Keratinocyte (primary cell): ENCODE results near the gene PHLPP1.

ENCODE experiments used
- EZH2 ChIP-seq: IDR thresholded peaks from one replicate; pipeline ENCODE4 v1.6.1; 2012; ENCODE audit warnings: inconsistent platforms, mild to moderate bottlenecking, low read length, moderate library complexity
- TF ChIP-seq, protein P1 (sequence below), 3 experiments: IDR thresholded peaks in 1 of 3; conservative IDR thresholded peaks in 1 of 3; optimal IDR thresholded peaks in 1 of 3; 2 replicates in 2 of 3; 3 replicates in 1 of 3; pipeline versions ENCODE3 to v1.5.1; 2011; ENCODE audit warnings: low read length in 3 of 3, mild to moderate bottlenecking in 3 of 3, moderate library complexity in 2 of 3, control low read depth in 1 of 3, inconsistent platforms in 1 of 3; ENCODE audit not compliant: insufficient read depth in 2 of 3; ENCODE audit errors: extremely low read depth in 1 of 3

DNA sequence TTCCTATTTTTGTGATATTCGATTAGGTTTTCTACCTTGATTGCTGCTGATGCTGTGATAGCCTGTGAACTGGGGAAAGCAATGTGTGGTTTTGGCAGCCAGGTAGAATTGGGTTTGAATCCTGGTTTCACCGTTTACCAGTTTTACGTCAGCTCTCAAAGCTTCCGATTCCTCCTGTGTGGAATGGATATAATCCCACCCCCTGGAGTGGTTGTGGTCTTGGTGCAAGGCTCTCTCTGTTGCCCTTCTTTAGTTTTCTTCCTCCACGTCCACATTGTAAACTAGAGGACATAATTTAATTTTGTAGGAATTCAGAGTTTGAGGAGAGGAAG is 45.0 kb downstream of the PHLPP1 start:
- TF ChIP-seq, protein P1, sequence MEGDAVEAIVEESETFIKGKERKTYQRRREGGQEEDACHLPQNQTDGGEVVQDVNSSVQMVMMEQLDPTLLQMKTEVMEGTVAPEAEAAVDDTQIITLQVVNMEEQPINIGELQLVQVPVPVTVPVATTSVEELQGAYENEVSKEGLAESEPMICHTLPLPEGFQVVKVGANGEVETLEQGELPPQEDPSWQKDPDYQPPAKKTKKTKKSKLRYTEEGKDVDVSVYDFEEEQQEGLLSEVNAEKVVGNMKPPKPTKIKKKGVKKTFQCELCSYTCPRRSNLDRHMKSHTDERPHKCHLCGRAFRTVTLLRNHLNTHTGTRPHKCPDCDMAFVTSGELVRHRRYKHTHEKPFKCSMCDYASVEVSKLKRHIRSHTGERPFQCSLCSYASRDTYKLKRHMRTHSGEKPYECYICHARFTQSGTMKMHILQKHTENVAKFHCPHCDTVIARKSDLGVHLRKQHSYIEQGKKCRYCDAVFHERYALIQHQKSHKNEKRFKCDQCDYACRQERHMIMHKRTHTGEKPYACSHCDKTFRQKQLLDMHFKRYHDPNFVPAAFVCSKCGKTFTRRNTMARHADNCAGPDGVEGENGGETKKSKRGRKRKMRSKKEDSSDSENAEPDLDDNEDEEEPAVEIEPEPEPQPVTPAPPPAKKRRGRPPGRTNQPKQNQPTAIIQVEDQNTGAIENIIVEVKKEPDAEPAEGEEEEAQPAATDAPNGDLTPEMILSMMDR (optimal IDR thresholded peaks at IDR 0.05 in 1 of 3, IDR thresholded peaks at IDR 0.05 in 1 of 3, conservative IDR thresholded peaks at IDR 0.05 in 1 of 3; ENCODE audit: extremely low read depth in 1 of 3, insufficient read depth in 2 of 3, low read length in 3 of 3): no peak
- no peak for TF ChIP-seq EZH2
